Neutrophil (primary cell): ENCODE data around the gene NYAP2.

Source experiments
- H3K27ac ChIP-seq: fragments of 200-600 bp; sonication (generic); 2 replicates; pipeline ENCODE4 v1.5.1; 2016; ENCODE audit warnings: mild to moderate bottlenecking, moderate library complexity
- H3K27me3 ChIP-seq: fragments of 200-600 bp; sonication (generic); 2 replicates; pipeline ENCODE4 v1.6.0; 2016; ENCODE audit warnings: mild to moderate bottlenecking
- H3K36me3 ChIP-seq: fragments of 200-600 bp; sonication (generic); 2 replicates; pipeline ENCODE4 v1.5.1; 2017
- H3K4me1 ChIP-seq, 2 experiments: fragments of 200-600 bp in 1 of 2; sonication (generic) in 1 of 2; 1 replicate in 1 of 2; 2 replicates in 1 of 2; pipeline versions ENCODE4 v1.5.1 to v1.6.1; 2013 to 2016; ENCODE audit warnings: low read depth in 1 of 2, low read length in 1 of 2, mild to moderate bottlenecking in 1 of 2, moderate library complexity in 1 of 2; ENCODE audit not compliant: control insufficient read depth in 1 of 2, insufficient read depth in 1 of 2
- H3K4me3 ChIP-seq, 2 experiments: fragments of 200-600 bp in 1 of 2; sonication (generic) in 1 of 2; 1 replicate in 1 of 2; 2 replicates in 1 of 2; pipeline ENCODE4 v1.5.1; 2013 to 2016; ENCODE audit warnings: low read depth in 1 of 2, low read length in 1 of 2, mild to moderate bottlenecking in 1 of 2, moderate library complexity in 1 of 2
- H3K9me3 ChIP-seq: fragments of 200-600 bp; sonication (generic); 2 replicates; pipeline ENCODE4 v1.5.1; 2016
- TF ChIP-seq, protein P1 (sequence below): fragments of 200-600 bp; sonication (generic); IDR thresholded peaks from 2 replicates; pipeline ENCODE4 v1.5.1; 2016; ENCODE audit warnings: antibody characterized with exemption

The NYAP2 gene

DNA sequence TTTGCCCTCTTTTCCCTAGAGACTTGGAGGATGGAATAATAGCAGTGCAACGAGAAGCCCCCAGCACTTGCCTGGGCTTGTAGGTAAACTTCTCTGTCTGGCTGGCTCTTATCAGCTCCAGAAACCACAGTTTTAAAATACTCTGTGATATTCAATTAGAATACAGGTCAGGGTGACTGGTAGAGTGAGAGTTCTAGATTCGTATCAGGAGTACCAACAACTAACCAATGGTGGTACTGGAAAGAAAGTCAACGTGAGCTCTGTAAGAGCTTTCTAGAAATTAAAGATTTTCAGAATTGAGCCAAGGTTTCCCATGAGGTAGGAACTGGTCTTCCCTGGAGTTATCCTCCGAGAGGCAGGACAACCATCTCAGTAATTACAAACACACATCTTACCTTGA, 216.9 kb downstream of the NYAP2 start:
- no peak overlapping the region for H3K27ac ChIP-seq
- TF ChIP-seq, protein P1, sequence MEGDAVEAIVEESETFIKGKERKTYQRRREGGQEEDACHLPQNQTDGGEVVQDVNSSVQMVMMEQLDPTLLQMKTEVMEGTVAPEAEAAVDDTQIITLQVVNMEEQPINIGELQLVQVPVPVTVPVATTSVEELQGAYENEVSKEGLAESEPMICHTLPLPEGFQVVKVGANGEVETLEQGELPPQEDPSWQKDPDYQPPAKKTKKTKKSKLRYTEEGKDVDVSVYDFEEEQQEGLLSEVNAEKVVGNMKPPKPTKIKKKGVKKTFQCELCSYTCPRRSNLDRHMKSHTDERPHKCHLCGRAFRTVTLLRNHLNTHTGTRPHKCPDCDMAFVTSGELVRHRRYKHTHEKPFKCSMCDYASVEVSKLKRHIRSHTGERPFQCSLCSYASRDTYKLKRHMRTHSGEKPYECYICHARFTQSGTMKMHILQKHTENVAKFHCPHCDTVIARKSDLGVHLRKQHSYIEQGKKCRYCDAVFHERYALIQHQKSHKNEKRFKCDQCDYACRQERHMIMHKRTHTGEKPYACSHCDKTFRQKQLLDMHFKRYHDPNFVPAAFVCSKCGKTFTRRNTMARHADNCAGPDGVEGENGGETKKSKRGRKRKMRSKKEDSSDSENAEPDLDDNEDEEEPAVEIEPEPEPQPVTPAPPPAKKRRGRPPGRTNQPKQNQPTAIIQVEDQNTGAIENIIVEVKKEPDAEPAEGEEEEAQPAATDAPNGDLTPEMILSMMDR, result no peak
- no peaks in the 10 kb centered on the region for H3K27me3 ChIP-seq
- no peaks in the 10 kb centered on the region for H3K36me3 ChIP-seq
- no peaks in the 10 kb centered on the region for H3K9me3 ChIP-seq
- H3K4me3 ChIP-seq, result no peak overlapping the region
- H3K4me1 ChIP-seq, result no peaks in the 10 kb centered on the region

DNA sequence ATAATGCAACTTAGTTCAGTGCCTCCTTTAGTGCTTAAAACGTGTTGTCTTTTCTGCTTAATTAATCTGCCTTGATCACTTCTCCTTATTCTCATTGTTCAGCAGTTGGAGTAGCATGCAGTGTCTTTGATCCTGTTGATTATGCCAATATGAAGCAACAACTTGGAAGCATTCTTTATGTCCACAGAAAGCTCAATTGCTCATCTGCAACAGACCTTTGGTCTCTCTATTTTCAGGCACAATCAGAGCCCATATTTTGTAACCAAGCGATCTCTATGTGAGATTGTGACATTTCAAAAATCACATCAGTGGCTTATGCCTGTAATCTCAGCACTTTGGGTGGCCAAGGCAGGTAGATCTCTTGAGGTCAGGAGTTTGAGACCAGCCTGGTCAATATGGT, 217.3 kb downstream of the NYAP2 start:
- Histone ChIP-seq H3K4me3 (no peak overlapping the region), H3K36me3 (no peaks in the 10 kb centered on the region), H3K9me3 (no peaks in the 10 kb centered on the region), H3K4me1 (no peaks in the 10 kb centered on the region), H3K27ac (no peak overlapping the region), H3K27me3 (no peaks in the 10 kb centered on the region)
- TF ChIP-seq, protein P1, result no peak

DNA sequence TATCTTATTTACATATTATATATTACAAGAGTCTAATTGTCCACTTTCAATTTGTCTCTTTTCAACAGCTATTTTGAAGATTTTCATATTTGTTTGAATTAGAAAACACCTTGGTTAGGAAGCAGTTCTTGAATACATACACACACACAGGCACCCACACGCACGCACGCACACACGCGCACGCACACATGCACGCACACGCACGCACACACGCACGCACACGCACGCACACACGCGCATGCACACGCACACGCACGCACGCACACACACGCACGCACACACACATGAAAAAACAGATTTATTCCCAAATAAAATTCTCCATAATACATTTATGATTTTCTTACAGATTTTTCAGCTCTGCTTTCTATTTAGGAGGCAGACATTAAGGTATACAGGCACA, 220.7 kb downstream of the NYAP2 start:
- TF ChIP-seq, protein P1, result no peak
- no peaks in the 10 kb centered on the region for H3K27me3 ChIP-seq
- no peak overlapping the region for H3K27ac ChIP-seq
- no peaks in the 10 kb centered on the region for H3K9me3 ChIP-seq
- H3K36me3 ChIP-seq, result no peaks in the 10 kb centered on the region
- no peak overlapping the region for H3K4me3 ChIP-seq
- H3K4me1 ChIP-seq, result no peaks in the 10 kb centered on the region

DNA sequence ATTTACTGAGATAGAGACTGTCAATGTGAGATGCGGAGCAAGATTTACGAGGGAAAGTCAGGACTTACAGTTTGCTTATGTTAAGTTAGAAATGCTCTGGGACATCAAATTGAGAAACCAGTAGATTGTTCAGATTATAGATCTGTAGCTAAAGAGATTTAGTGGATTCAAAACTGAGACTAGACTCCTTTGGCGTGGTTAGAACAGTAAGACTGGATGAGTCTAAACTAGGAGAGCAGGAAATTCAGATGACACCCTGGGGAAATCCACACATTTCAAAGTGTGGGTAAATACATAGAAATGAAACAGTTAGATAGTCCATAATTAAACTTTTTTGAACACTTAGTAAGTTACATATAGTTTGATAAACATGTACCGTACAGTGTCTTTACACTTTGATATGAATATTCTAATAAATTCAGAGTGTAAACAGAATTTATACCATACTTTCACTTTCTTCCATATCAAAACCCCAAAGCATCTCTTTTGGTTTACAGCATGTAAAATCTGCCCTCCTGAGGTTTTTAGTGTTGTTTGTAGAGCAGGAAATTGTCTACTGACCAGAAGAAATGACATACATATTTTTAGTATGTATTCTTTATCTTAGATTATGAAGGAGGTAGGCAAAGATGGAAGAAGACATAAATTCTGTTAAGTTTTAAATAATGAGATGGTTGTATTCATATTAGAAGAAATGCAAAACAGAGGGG, 231.5 kb downstream of the NYAP2 start:
- Histone ChIP-seq H3K4me3 (no peak overlapping the region), H3K27ac (no peak overlapping the region), H3K36me3 (no peaks in the 10 kb centered on the region), H3K27me3 (no peaks in the 10 kb centered on the region), H3K9me3 (no peaks in the 10 kb centered on the region), H3K4me1 (no peaks in the 10 kb centered on the region)
- TF ChIP-seq, protein P1, result no peak

DNA sequence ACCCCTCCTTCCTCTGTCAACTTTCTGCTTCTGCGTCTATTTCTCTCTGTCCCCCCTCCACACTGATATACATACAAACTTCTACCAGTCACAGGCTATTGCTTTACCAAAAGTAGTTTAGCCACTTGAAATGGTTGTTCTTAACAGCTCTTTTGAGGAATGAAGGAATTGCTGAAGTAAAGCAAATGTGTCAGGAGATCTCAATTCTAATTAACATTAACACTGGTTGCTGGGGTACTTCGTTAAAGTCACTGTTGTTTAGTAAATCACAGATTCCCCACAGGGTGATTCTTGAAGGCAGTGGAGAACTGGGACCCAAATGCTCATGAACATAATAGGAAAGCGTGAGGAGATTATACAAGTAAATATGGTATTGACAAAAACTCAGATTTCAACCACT, 232.8 kb downstream of the NYAP2 start:
- H3K36me3 ChIP-seq, result no peaks in the 10 kb centered on the region
- H3K9me3 ChIP-seq, result no peaks in the 10 kb centered on the region
- no peak overlapping the region for H3K4me3 ChIP-seq
- H3K27ac ChIP-seq, result no peak overlapping the region
- no peaks in the 10 kb centered on the region for H3K4me1 ChIP-seq
- TF ChIP-seq, protein P1, result no peak
- H3K27me3 ChIP-seq, result no peaks in the 10 kb centered on the region
